GM23338 (cell line): ENCODE results near the gene WDHD1. TPM values are rescaled to one million over a fixed set of nuclear protein-coding genes. Genes with fewer than 3 reads are reported as not detected.
"Not testable (repeated sequence)": the region's sequence is repeated elsewhere in the genome, so short reads cannot be mapped to it uniquely, and the experiment has no call there.

Source experiments
- ATAC-seq: fragments of 200-7000 bp; cut with Tn5 transposase; 3 replicates; pipeline ENCODE4 v1.9.1; 2020
- DNase-seq: peaks from one replicate; pipeline ENCODE4 v3.0.0-alpha.2; 2015; ENCODE audit warnings: low spot score
- H2AFZ ChIP-seq: fragments of 200-600 bp; sonication (generic); 2 replicates; pipeline ENCODE4 v1.8.0; 2016; ENCODE audit warnings: antibody characterized with exemption, mild to moderate bottlenecking, moderate library complexity
- H3F3A ChIP-seq: fragments of 200-600 bp; sonication (generic); replicated peaks from 2 replicates; pipeline ENCODE4 v1.8.0; 2017; ENCODE audit warnings: antibody characterized with exemption, mixed run types, low read depth
- H3K27ac ChIP-seq: fragments of 200-600 bp; sonication (generic); 2 replicates; pipeline ENCODE4 v1.6.1; 2016; ENCODE audit warnings: low read depth
- H3K27me3 ChIP-seq: fragments of 200-600 bp; sonication (generic); 2 replicates; pipeline ENCODE4 v1.8.0; 2016; ENCODE audit warnings: mild to moderate bottlenecking, mixed run types, moderate library complexity; ENCODE audit not compliant: insufficient read depth
- H3K36me3 ChIP-seq: fragments of 200-600 bp; sonication (generic); 2 replicates; pipeline ENCODE4 v1.8.0; 2016; ENCODE audit warnings: mild to moderate bottlenecking; ENCODE audit not compliant: insufficient read depth
- H3K4me1 ChIP-seq: fragments of 200-600 bp; sonication (generic); 2 replicates; pipeline ENCODE4 v1.8.0; 2016; ENCODE audit warnings: mild to moderate bottlenecking, moderate library complexity; ENCODE audit not compliant: insufficient read depth
- H3K4me2 ChIP-seq: fragments of 200-600 bp; sonication (generic); 2 replicates; pipeline ENCODE4 v1.7.1; 2017; ENCODE audit warnings: mixed run types
- H3K4me3 ChIP-seq: fragments of 200-600 bp; sonication (generic); 2 replicates; pipeline ENCODE4 v1.6.1; 2016; ENCODE audit warnings: mixed run types
- H3K79me2 ChIP-seq: fragments of 200-600 bp; sonication (generic); replicated peaks from 2 replicates; pipeline ENCODE4 v1.8.0; 2017; ENCODE audit warnings: mild to moderate bottlenecking; ENCODE audit not compliant: insufficient read depth
- H3K9me2 ChIP-seq: fragments of 200-600 bp; sonication (generic); 2 replicates; pipeline ENCODE4 v1.8.0; 2017; ENCODE audit not compliant: insufficient read depth
- H4K20me1 ChIP-seq: fragments of 200-600 bp; sonication (generic); replicated peaks from 2 replicates; pipeline ENCODE4 v1.8.0; 2017; ENCODE audit warnings: mild to moderate bottlenecking; ENCODE audit not compliant: insufficient read depth
- H3K27ac Mint-ChIP-seq: 2 replicates; pipeline ENCODE4 v1.8.0; 2020; ENCODE audit warnings: inconsistent platforms, mild to moderate bottlenecking, moderate library complexity, mixed read lengths
- H3K27me3 Mint-ChIP-seq: 3 replicates; pipeline ENCODE4 v1.8.0; 2022; ENCODE audit warnings: low read depth, mild to moderate bottlenecking, moderate library complexity, mixed read lengths, inconsistent platforms; ENCODE audit not compliant: insufficient read depth, poor library complexity
- H3K36me3 Mint-ChIP-seq: 3 replicates; pipeline ENCODE4 v1.8.0; 2021; ENCODE audit warnings: low read depth, mild to moderate bottlenecking, inconsistent platforms, moderate library complexity, mixed read lengths
- H3K4me1 Mint-ChIP-seq: 3 replicates; pipeline ENCODE4 v1.8.0; 2020; ENCODE audit warnings: mild to moderate bottlenecking, inconsistent platforms, mixed read lengths
- H3K4me3 Mint-ChIP-seq: 3 replicates; pipeline ENCODE4 v1.8.0; 2021; ENCODE audit warnings: moderate library complexity, mild to moderate bottlenecking, inconsistent platforms, mixed read lengths
- H3K9me3 Mint-ChIP-seq: 3 replicates; pipeline ENCODE4 v1.8.0; 2020; ENCODE audit warnings: moderate library complexity, mild to moderate bottlenecking, inconsistent platforms, mixed read lengths
- CREB1 ChIP-seq: fragments of 250-450 bp; sonication (Bioruptor Pico); IDR thresholded peaks from 2 replicates; pipeline ENCODE4 v1.5.0; 2020; ENCODE audit warnings: low read depth, mild to moderate bottlenecking, moderate library complexity
- ETS1 ChIP-seq: IDR thresholded peaks from 2 replicates; pipeline ENCODE4 v1.6.1; 2016; ENCODE audit warnings: antibody characterized with exemption
- EZH2 ChIP-seq: fragments of 200-600 bp; sonication (generic); IDR thresholded peaks from one replicate; pipeline ENCODE4 v1.8.0; 2017; ENCODE audit warnings: antibody characterized with exemption, mild to moderate bottlenecking, low read depth; ENCODE audit not compliant: unreplicated experiment
- EZH2phosphoT487 ChIP-seq: fragments of 200-600 bp; sonication (generic); IDR thresholded peaks from one replicate; pipeline ENCODE4 v1.8.1; 2018; ENCODE audit warnings: antibody characterized with exemption; ENCODE audit not compliant: unreplicated experiment
- JUNB ChIP-seq: IDR thresholded peaks from one replicate; pipeline ENCODE4 v1.6.1; 2016; ENCODE audit warnings: antibody characterized with exemption; ENCODE audit not compliant: unreplicated experiment
- NANOG ChIP-seq: IDR thresholded peaks from 2 replicates; pipeline ENCODE4 v1.6.1; 2016; ENCODE audit warnings: antibody characterized with exemption, borderline replicate concordance
- POLR2AphosphoS5 ChIP-seq: IDR thresholded peaks from 2 replicates; pipeline ENCODE4 v1.6.1; 2016; ENCODE audit warnings: antibody characterized with exemption, low read depth
- ZNF114 ChIP-seq: fragments of 250-450 bp; sonication (Bioruptor Pico); IDR thresholded peaks from 2 replicates; pipeline ENCODE4 v1.5.0; 2020; ENCODE audit warnings: mild to moderate bottlenecking, moderate library complexity
- ZNF331 ChIP-seq: fragments of 250-450 bp; sonication (Bioruptor Pico); IDR thresholded peaks from 2 replicates; pipeline ENCODE4 v1.5.0; 2020; ENCODE audit warnings: low read depth, mild to moderate bottlenecking, moderate library complexity
- polyA plus RNA-seq: library from polyadenylated mRNA; unstranded; fragments of >200 nt; fragmentation: Nextera tagmentation; extraction: Ambion mirVana; gene quantifications from 2 replicates; pipeline ENCODE4 v1.2.1, GENCODE V29; 2016
- total RNA-seq: library from RNA; depleted of rRNA; stranded (reverse); fragments of >200 nt; shearing (Covaris generic); gene quantifications from 2 replicates; pipeline ENCODE4 v1.2.3, GENCODE V29; 2014
- TF ChIP-seq, protein P1 (sequence below): IDR thresholded peaks from one replicate; pipeline ENCODE4 v1.6.1; 2018; ENCODE audit warnings: antibody characterized with exemption; ENCODE audit not compliant: unreplicated experiment

The WDHD1 gene
- total and polyA plus RNA-seq, 2 experiments from 2014 or later: 48.8 to 65.4 TPM

GRCh38 chr14:54967496-54967895, 59.4 kb downstream of the WDHD1 start:
- Histone ChIP-seq H4K20me1 (peaks cover 8% of the 10 kb centered on the region; the same call in 1 of the 2 replicates), H3K27me3 (no peaks in the 10 kb centered on the region), H3K79me2 (peaks cover 40% of the 10 kb centered on the region), H3K4me1 (no peaks in the 10 kb centered on the region), H2AFZ (no peak overlapping the region), H3K4me2 (no peak overlapping the region), H3K9me2 (no peaks in the 10 kb centered on the region), H3F3A (0 out of 2 replicates have a peak, but pooled peaks cover 2% of the 10 kb centered on the region), H3K27ac (no peak overlapping the region), H3K36me3 (peaks cover 17% of the 10 kb centered on the region), H3K4me3 (no peak overlapping the region)
- DNase-seq (no peak), ATAC-seq (no peak)
- H3K9me3 Mint-ChIP-seq: no peaks in the 10 kb centered on the region
- no peaks in the 10 kb centered on the region for H3K4me1 Mint-ChIP-seq
- TF ChIP-seq, protein P1, sequence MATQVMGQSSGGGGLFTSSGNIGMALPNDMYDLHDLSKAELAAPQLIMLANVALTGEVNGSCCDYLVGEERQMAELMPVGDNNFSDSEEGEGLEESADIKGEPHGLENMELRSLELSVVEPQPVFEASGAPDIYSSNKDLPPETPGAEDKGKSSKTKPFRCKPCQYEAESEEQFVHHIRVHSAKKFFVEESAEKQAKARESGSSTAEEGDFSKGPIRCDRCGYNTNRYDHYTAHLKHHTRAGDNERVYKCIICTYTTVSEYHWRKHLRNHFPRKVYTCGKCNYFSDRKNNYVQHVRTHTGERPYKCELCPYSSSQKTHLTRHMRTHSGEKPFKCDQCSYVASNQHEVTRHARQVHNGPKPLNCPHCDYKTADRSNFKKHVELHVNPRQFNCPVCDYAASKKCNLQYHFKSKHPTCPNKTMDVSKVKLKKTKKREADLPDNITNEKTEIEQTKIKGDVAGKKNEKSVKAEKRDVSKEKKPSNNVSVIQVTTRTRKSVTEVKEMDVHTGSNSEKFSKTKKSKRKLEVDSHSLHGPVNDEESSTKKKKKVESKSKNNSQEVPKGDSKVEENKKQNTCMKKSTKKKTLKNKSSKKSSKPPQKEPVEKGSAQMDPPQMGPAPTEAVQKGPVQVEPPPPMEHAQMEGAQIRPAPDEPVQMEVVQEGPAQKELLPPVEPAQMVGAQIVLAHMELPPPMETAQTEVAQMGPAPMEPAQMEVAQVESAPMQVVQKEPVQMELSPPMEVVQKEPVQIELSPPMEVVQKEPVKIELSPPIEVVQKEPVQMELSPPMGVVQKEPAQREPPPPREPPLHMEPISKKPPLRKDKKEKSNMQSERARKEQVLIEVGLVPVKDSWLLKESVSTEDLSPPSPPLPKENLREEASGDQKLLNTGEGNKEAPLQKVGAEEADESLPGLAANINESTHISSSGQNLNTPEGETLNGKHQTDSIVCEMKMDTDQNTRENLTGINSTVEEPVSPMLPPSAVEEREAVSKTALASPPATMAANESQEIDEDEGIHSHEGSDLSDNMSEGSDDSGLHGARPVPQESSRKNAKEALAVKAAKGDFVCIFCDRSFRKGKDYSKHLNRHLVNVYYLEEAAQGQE: no peak
- H3K27ac Mint-ChIP-seq: no peak overlapping the region
- no peak overlapping the region for H3K4me3 Mint-ChIP-seq
- peaks cover 8% of the 10 kb centered on the region for H3K27me3 Mint-ChIP-seq
- H3K36me3 Mint-ChIP-seq: peaks cover 64% of the 10 kb centered on the region

DNA sequence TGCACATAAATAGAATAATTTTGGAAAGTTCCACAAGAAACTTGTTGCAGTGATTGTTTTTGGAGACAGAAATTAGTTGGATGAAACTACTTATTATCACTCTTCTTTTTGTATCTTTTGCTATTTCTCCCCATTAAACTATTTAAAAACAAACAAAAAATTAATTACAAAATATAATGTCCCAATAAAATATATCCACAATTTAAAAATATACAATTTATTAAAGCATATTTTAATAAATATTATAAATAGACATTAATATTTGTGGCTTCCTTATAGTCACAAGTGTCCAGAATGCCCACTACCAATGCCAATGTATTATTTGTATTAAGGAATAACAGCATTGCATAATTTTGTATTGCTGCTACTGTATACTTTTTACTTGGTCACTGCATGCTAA, 71.8 kb downstream of the WDHD1 start:
- no peaks in the 10 kb centered on the region for H3K9me2 ChIP-seq
- peaks cover 4% of the 10 kb centered on the region for H4K20me1 ChIP-seq
- no peak overlapping the region for H3K4me3 Mint-ChIP-seq
- DNase-seq (no peak), ATAC-seq (no peak)
- no peaks in the 10 kb centered on the region for H3K9me3 Mint-ChIP-seq
- H3K4me1 ChIP-seq: no peaks in the 10 kb centered on the region
- peaks cover 82% of the 10 kb centered on the region for H3K36me3 Mint-ChIP-seq
- H3K4me2 ChIP-seq: no peak overlapping the region
- H3K27me3 ChIP-seq: no peaks in the 10 kb centered on the region
- H3K4me1 Mint-ChIP-seq: no peaks in the 10 kb centered on the region
- H3K36me3 ChIP-seq: peaks cover 39% of the 10 kb centered on the region
- no peaks in the 10 kb centered on the region for H3K27me3 Mint-ChIP-seq
- H3K4me3 ChIP-seq: no peak overlapping the region
- no peak overlapping the region for H3K27ac Mint-ChIP-seq
- no peaks in the 10 kb centered on the region for H3F3A ChIP-seq
- no peak for TF ChIP-seq CREB1 (CRISPR knock-in tag)
- no peak for TF ChIP-seq JUNB
- no peak for TF ChIP-seq EZH2
- no peak for TF ChIP-seq NANOG
- no peak for TF ChIP-seq ZNF331
- no peak for TF ChIP-seq EZH2phosphoT487
- no peak for TF ChIP-seq ZNF114 (CRISPR knock-in tag)
- no peak for TF ChIP-seq POLR2AphosphoS5
- TF ChIP-seq ETS1: no peak
- no peak overlapping the region for H2AFZ ChIP-seq
- H3K79me2 ChIP-seq: peaks cover 19% of the 10 kb centered on the region
- no peak overlapping the region for H3K27ac ChIP-seq

- not testable (repeated sequence) for H3K4me1 Mint-ChIP-seq, H3K4me1 ChIP-seq, H3F3A ChIP-seq, H4K20me1 ChIP-seq, H2AFZ ChIP-seq, DNase-seq, H3K4me3 ChIP-seq, H3K4me3 Mint-ChIP-seq, H3K4me2 ChIP-seq, H3K27me3 Mint-ChIP-seq, ATAC-seq, H3K27me3 ChIP-seq, H3K27ac Mint-ChIP-seq, H3K9me2 ChIP-seq, H3K27ac ChIP-seq
- H3K79me2 ChIP-seq: peaks cover 19% of the 10 kb centered on the region
- peaks cover 48% of the 10 kb centered on the region for H3K36me3 ChIP-seq
- Mint-ChIP-seq H3K9me3 (peaks cover 15% of the 10 kb centered on the region), H3K36me3 (peaks cover 91% of the 10 kb centered on the region)
These were observed 73.3 kb downstream of the WDHD1 start for GRCh38 chr14:54953609-54954008.

GRCh38 chr14:54952803-54953202, 74.1 kb downstream of the WDHD1 start:
- not testable (repeated sequence) for H2AFZ ChIP-seq, H3K4me1 ChIP-seq, H3K4me3 ChIP-seq, H3K27me3 ChIP-seq, ATAC-seq, H3K27ac ChIP-seq, H3K4me3 Mint-ChIP-seq, H3K9me2 ChIP-seq, H3K4me1 Mint-ChIP-seq, H3K27me3 Mint-ChIP-seq, H3F3A ChIP-seq, DNase-seq, H3K4me2 ChIP-seq, H4K20me1 ChIP-seq
- H3K27ac Mint-ChIP-seq: peak overlapping the region; percentile 56; the same call in 1 of the 2 replicates
- H3K9me3 Mint-ChIP-seq: peaks cover 23% of the 10 kb centered on the region
- peaks cover 93% of the 10 kb centered on the region for H3K36me3 Mint-ChIP-seq
- Histone ChIP-seq H3K36me3 (peaks cover 56% of the 10 kb centered on the region), H3K79me2 (peaks cover 19% of the 10 kb centered on the region)
